ENCODE results near the gene LCNL1.

Gene LCNL1

DNA sequence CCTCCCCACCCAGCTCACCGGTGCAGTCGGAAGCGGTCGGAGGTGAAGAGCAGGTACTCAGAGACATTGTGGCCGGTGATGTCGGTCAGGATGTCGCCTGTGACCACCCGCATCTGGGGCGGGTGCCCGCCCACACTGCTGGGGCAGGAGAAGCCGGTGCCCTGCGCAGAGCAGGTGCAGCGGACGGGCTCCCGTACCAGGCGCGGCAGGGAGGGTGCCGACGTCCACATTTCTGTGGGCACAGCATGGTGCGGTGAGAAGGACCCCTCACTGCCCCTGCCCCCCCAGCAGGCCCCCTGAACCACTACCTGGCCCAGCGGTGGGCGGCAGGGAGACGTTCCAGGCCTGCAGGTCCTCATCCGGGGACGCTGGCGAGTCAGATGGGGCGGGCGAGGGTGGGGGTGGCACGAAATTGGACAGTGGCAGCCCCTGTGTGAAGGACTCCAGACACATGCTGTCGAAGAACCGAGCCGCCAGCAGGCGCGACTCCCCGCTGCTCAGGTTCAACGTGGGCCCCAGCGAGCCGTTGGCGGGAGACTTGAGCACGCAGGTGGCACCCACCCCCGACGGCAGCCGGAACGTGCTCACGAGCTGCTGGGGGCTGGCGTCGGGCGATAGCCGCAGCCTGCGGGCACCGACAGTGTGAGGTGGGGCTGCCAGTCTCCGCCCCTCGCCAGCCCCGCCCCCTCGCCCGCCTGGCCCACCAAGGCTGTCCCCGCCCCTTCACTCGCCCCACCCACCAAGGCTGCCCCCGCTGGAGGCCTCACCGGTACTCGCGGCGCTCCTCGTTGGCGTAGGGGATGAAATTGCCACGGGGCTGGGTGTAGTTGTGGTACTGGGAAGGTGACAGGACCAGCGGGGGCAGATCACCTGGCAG is 30.1 kb downstream of the LCNL1 start:
- H3K27me3 ChIP-seq, result no peaks in the 10 kb centered on the region
- H3K4me3 ChIP-seq (ENCODE audit: low read depth in 1 of 2, low read length in 1 of 2), result no peak overlapping the region
- H3K27ac ChIP-seq, result no peak overlapping the region
- H3K4me1 ChIP-seq (ENCODE audit: control insufficient read depth in 1 of 2, insufficient read depth in 1 of 2, low read depth in 1 of 2, low read length in 1 of 2), result no peaks in the 10 kb centered on the region
- no peaks in the 10 kb centered on the region for H3K9me3 ChIP-seq
- TF ChIP-seq, protein P1, sequence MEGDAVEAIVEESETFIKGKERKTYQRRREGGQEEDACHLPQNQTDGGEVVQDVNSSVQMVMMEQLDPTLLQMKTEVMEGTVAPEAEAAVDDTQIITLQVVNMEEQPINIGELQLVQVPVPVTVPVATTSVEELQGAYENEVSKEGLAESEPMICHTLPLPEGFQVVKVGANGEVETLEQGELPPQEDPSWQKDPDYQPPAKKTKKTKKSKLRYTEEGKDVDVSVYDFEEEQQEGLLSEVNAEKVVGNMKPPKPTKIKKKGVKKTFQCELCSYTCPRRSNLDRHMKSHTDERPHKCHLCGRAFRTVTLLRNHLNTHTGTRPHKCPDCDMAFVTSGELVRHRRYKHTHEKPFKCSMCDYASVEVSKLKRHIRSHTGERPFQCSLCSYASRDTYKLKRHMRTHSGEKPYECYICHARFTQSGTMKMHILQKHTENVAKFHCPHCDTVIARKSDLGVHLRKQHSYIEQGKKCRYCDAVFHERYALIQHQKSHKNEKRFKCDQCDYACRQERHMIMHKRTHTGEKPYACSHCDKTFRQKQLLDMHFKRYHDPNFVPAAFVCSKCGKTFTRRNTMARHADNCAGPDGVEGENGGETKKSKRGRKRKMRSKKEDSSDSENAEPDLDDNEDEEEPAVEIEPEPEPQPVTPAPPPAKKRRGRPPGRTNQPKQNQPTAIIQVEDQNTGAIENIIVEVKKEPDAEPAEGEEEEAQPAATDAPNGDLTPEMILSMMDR (IDR thresholded peaks at IDR 0.05), result no peak
- H3K36me3 ChIP-seq, result peaks cover 100% of the 10 kb centered on the region

DNA sequence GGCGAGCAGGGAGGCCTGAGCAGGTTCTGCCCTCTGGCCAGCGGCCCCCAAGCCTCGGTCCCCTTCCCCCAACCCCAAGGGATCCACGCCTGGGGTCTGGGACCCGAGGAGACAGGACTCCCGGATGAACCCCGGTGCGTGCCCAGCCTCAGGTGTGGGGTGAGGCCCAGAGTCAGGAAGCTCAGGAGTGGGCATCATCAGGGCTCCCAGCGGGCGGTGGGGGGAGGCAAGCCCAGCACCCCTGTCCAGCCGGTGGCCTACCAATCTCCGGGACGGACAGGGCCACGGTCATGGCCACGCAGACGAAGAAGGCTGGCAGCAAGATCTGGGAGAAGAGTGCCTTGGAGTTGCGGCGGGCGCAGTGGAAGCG is 30.8 kb downstream of the LCNL1 start:
- Histone ChIP-seq H3K27ac (no peak overlapping the region), H3K27me3 (no peaks in the 10 kb centered on the region), H3K36me3 (peaks cover 98% of the 10 kb centered on the region), H3K9me3 (no peaks in the 10 kb centered on the region), H3K4me3 (ENCODE audit: low read depth in 1 of 2, low read length in 1 of 2) (no peak overlapping the region), H3K4me1 (ENCODE audit: control insufficient read depth in 1 of 2, insufficient read depth in 1 of 2, low read depth in 1 of 2, low read length in 1 of 2) (no peaks in the 10 kb centered on the region)
- TF ChIP-seq, protein P1 (IDR thresholded peaks at IDR 0.05), result no peak

DNA sequence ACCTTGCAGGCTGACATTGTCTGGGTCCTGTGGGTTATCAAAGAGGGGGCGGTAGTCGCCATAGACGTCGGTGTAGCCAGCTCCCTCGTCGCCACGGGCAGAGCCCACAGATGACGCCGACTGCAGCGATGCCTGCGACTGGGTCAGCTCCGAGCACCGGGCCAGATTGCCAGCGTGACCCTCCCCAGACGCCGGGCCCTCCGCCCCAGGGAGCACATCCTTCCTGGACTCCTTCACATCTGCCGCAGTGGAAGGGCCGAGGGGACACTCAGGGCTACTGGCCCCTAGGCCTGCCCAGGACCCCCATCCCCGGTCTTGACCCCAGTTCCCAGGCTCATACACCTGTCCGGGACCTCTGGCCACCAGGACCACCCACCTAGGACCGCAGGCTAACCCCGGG is 31.4 kb downstream of the LCNL1 start:
- Histone ChIP-seq H3K27me3 (no peaks in the 10 kb centered on the region), H3K27ac (no peak overlapping the region), H3K9me3 (no peaks in the 10 kb centered on the region), H3K36me3 (peaks cover 98% of the 10 kb centered on the region), H3K4me1 (ENCODE audit: control insufficient read depth in 1 of 2, insufficient read depth in 1 of 2, low read depth in 1 of 2, low read length in 1 of 2) (no peaks in the 10 kb centered on the region), H3K4me3 (ENCODE audit: low read depth in 1 of 2, low read length in 1 of 2) (no peak overlapping the region)
- TF ChIP-seq, protein P1 (IDR thresholded peaks at IDR 0.05), result no peak

DNA sequence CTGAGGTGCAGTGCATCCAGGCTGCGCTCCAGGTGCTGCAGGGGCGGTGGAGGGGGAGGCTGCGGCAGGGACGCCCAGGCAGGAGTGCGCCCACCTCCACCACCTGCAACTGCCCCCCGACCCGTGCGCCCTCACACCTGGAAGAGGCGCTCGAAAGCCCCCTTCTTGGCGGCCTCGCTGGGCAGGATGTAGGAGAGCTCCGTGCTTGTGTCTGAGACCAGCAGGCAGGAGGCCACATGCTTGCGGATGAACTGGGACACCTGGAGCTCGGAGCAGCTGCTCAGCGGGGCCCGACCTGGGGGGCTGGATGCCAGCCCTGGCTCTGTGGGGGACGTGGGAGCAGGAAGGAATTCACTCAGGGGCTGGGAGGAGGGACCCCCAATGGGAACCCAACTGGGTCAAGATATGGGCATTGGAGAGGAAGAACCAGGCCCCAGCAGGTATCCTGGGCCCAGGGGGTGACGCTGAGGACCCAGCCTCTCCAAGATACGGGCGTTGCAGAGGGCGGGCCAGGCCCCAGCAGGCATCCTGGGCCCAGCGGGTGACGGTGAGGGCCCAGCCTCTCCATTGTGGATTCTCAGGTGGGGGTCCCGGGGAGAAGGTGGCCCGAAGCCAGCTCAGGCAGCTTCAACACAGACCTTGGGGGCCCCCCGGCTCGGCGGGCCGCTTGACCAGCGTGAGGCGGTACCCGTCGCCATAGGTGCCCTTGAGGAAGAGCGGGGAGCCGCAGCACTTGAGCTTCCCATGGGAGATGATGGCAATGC is 32.2 kb downstream of the LCNL1 start:
- H3K27me3 ChIP-seq, result no peaks in the 10 kb centered on the region
- no peaks in the 10 kb centered on the region for H3K4me1 ChIP-seq (ENCODE audit: control insufficient read depth in 1 of 2, insufficient read depth in 1 of 2, low read depth in 1 of 2, low read length in 1 of 2)
- peaks cover 96% of the 10 kb centered on the region for H3K36me3 ChIP-seq
- H3K9me3 ChIP-seq, result no peaks in the 10 kb centered on the region
- no peak overlapping the region for H3K27ac ChIP-seq
- no peak overlapping the region for H3K4me3 ChIP-seq (ENCODE audit: low read depth in 1 of 2, low read length in 1 of 2)
- TF ChIP-seq, protein P1 (IDR thresholded peaks at IDR 0.05), result no peak

DNA sequence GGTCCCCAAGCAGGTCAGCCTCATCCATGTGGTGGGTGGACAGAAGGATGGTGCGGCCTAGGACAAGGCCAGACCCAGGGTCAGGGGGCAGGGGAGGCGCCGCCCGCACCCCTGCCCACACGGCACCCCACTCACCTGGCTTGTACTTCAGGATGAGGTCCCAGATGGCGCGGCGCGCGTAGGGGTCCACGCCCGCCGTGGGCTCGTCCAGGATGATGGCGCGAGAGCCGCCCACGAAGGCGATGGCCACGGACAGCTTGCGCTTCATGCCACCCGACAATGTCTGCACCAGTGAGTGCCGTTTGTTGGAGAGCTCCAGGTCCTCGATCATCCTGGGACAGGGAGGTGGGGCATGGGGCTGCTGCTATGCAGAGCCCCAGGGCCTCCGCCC is 32.7 kb downstream of the LCNL1 start:
- TF ChIP-seq, protein P1 (IDR thresholded peaks at IDR 0.05), result no peak
- H3K27ac ChIP-seq, result no peak overlapping the region
- peaks cover 96% of the 10 kb centered on the region for H3K36me3 ChIP-seq
- H3K4me1 ChIP-seq (ENCODE audit: control insufficient read depth in 1 of 2, insufficient read depth in 1 of 2, low read depth in 1 of 2, low read length in 1 of 2), result no peaks in the 10 kb centered on the region
- H3K9me3 ChIP-seq, result no peaks in the 10 kb centered on the region
- H3K4me3 ChIP-seq (ENCODE audit: low read depth in 1 of 2, low read length in 1 of 2), result no peak overlapping the region
- H3K27me3 ChIP-seq, result no peaks in the 10 kb centered on the region
